ENCODE measurements around the gene TNNT2.

The TNNT2 gene

DNA sequence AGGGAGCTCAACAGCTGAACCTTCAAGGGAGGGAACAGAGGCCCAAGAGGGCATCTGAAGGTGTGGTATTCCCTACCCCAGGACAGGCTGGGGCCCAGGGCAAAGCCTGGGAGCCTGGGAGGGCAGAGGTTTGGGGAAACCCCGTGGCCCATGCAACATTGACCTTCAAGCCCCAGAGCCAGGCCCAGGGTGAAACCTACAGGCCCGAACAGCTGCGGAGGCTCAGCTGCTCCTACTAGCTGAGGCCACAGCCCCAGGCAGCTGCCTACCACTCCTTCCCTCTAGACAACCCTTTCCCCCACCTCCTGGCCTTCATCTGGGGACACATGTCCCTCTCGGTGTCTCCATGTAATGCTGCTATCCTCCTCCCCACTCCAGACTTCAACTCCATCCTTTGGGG lies 18.5 kb upstream of the TNNT2 start:
- TF ChIP-seq, protein P1, sequence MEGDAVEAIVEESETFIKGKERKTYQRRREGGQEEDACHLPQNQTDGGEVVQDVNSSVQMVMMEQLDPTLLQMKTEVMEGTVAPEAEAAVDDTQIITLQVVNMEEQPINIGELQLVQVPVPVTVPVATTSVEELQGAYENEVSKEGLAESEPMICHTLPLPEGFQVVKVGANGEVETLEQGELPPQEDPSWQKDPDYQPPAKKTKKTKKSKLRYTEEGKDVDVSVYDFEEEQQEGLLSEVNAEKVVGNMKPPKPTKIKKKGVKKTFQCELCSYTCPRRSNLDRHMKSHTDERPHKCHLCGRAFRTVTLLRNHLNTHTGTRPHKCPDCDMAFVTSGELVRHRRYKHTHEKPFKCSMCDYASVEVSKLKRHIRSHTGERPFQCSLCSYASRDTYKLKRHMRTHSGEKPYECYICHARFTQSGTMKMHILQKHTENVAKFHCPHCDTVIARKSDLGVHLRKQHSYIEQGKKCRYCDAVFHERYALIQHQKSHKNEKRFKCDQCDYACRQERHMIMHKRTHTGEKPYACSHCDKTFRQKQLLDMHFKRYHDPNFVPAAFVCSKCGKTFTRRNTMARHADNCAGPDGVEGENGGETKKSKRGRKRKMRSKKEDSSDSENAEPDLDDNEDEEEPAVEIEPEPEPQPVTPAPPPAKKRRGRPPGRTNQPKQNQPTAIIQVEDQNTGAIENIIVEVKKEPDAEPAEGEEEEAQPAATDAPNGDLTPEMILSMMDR (IDR thresholded peaks at IDR 0.05; ENCODE audit: extremely low read depth, missing control alignments), result no peak
- no peak for DNase-seq (ENCODE audit: low spot score)

DNA sequence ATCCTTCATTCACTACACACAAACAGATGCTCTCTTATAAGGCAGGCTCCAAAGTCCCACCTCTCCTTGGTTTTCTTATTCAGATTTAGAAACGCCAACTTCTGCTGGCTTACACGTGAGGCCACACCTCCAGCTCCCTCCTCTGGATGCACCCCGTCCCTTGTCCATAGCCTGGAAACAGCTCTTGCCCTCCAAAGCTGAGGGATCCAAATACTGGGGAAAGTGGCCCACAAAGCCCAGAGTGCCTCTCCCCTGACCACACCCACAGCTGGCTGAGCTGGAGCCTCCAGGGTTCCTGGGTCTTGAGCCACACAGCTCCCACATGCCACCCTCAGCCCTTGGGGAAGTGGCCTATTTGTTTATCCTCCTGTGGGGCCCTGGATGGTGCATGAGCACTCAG lies 17.1 kb upstream of the TNNT2 start:
- TF ChIP-seq, protein P1 (IDR thresholded peaks at IDR 0.05; ENCODE audit: extremely low read depth, missing control alignments), result no peak
- DNase-seq (ENCODE audit: low spot score), result no peak

DNA sequence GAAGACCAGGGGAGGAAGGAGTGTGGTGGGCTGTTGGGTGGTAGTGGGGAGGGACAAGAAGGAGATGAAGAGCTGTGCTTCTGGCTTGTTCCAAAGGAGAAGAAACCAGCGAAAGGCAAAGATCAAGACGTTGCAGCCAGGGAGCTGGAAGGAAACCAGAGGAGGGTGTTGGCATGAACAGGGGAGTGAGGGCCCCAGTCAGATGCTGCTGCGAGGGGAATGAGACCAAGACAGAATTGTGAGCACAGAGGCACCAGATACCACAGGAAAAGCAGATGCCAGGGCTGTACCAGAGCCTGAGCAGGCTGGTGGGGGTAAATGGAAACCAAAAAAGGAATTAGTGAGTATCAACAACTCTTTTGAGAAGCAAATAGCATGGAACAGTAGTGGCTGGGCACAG lies 15.6 kb upstream of the TNNT2 start:
- DNase-seq (ENCODE audit: low spot score), result no peak
- TF ChIP-seq, protein P1 (IDR thresholded peaks at IDR 0.05; ENCODE audit: extremely low read depth, missing control alignments), result no peak

DNA sequence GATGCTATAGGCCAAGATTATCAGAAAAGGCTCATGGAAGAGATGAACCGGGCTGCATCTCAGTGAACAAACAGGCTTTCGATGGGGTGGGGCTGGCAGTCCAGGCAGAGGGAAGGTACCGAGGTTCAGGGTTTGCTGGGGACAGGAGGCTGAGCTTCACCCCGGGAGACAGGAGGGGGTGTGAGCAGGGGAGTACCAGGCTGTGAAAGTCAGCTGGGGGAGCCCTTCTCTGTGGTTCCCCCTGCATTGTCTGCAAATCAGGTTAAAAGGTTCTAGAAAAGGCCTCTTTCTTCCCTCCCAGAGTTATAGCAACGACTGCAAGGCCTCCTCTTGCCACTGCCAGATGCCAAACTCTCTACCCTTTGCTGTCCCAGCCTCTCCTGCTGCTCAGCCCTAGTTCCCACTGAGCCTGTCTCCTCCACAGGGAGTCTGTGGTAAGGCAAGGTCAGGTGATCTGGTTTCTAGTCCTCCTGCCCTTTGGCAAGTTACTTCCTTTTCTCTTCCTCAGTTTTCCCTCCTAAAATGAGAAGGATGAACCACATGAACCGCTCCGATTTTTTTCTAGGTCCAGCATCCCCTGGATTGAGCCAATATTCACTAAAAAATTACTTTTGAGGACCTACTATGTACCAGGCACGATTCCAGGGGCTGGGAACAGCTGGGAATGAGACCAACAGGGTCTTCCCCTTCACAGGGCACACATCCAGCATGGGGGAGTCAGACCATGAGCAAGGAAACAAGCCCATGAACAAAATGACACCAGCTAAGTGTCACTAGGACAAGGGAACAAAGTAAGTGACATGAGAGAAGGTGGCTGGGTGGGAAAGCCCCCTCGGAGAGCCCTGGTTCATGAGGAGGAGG lies 14.4 kb upstream of the TNNT2 start:
- TF ChIP-seq, protein P1 (IDR thresholded peaks at IDR 0.05; ENCODE audit: extremely low read depth, missing control alignments), result no peak
- no peak for DNase-seq (ENCODE audit: low spot score)

DNA sequence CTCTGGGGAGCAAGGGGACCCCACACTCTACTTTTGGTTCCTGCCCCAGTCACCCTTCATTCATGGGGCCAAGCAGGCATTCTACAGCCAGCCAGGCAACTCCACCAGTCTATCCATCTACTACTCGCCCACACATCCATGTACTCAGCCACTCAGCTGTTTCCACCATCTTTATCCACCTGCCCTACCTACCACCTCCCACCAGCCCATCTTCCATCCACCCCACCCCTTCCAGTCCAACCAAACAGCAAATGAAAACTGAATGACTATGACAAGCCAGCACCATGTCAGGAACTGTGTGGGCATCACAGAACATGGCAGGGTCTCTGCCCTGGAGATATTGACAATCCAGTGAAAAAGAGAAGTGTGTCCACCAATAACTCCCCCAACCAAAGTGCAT lies 13.7 kb upstream of the TNNT2 start:
- DNase-seq (ENCODE audit: low spot score), result no peak
- TF ChIP-seq, protein P1 (IDR thresholded peaks at IDR 0.05; ENCODE audit: extremely low read depth, missing control alignments), result no peak

DNA sequence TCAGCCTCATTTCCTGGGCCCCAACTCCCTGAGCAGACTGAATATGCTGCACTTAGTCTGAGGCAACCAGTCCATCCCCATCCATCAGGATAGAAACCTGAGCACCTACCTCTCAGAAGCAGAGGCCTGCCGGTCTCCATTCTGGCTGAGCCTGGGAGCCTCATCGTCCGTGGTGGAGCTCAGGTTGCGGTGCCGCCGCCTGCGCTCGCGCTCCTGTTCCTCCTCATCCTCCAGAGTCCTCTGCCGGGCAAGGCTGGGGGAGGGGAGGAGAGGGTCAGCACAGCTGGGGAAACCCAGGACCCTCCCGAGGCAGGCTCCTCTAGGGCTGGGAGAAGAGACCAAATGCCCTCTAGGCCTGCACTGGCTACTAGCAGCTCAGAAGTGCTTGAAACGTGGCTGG lies 11.6 kb upstream of the TNNT2 start:
- no peak for DNase-seq (ENCODE audit: low spot score)
- TF ChIP-seq, protein P1 (IDR thresholded peaks at IDR 0.05; ENCODE audit: extremely low read depth, missing control alignments), result no peak

DNA sequence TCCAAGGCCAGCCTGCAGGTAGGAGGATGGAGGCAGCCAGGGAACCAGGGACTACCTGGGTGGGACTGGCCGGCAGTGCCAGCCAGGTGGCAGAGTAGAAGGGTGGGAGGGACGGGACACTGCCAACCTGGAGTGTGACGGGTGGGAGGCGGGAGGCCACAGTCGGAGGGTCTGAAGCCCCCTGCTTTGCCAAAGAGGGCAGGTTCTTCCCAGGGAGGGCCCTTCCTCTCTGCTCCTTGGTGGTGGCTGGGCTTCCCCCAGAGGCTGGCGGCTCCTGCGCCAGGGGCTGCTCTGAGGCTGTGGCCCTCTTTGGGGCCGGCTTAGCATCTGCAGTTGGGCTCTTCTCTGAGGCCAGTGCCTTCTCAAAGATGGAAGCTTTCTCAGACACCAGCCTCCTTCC lies 8.7 kb upstream of the TNNT2 start:
- TF ChIP-seq, protein P1 (IDR thresholded peaks at IDR 0.05; ENCODE audit: extremely low read depth, missing control alignments), result no peak
- no peak for DNase-seq (ENCODE audit: low spot score)

All from GM20000 (cell line).